Skeletal muscle satellite cell (primary cell): ENCODE data around the gene CEP295NL.

Experiments used
- H3K27me3 ChIP-seq: 2 replicates; pipeline ENCODE4 v1.7.0; 2013; ENCODE audit warnings: low read length; ENCODE audit not compliant: control insufficient read depth, insufficient read depth
- H3K36me3 ChIP-seq: 2 replicates; pipeline ENCODE4 v1.7.0; 2013; ENCODE audit warnings: mild to moderate bottlenecking, control low read depth, low read length; ENCODE audit not compliant: insufficient read depth
- H3K4me1 ChIP-seq: 2 replicates; pipeline ENCODE4 v1.7.0; 2013; ENCODE audit warnings: low read length; ENCODE audit not compliant: control insufficient read depth, insufficient read depth
- H3K4me2 ChIP-seq: 2 replicates; pipeline ENCODE4 v1.7.0; 2013; ENCODE audit warnings: mild to moderate bottlenecking, low read length
- H3K4me3 ChIP-seq: 2 replicates; pipeline ENCODE4 v1.7.0; 2013; ENCODE audit warnings: low read length
- H3K9ac ChIP-seq: 2 replicates; pipeline ENCODE4 v1.7.0; 2013; ENCODE audit warnings: mild to moderate bottlenecking, low read depth, low read length, moderate library complexity
- H3K9me3 ChIP-seq: replicated peaks from 2 replicates; pipeline ENCODE4 v1.7.0; 2013; ENCODE audit warnings: mild to moderate bottlenecking, control low read depth, low read length

Gene CEP295NL

DNA sequence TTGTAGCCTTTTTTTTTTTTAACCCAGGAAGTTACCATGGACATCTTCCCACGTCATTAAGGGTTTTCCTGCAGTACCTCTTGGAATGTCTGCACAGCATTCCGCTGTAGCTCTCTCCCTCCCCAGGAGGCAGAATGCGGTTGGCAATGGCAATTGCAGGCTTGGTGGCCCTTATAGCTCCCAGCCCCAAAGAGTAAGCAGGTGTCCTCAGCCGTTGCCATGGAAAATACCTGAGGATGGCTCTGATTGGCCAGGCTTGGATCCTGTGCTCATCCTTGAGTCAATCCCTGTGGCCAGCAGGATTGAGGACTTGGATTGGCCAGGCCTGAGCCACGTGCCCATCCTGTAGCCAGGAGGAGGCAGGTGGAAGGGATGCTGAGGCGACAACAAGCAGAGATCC lies 37.7 kb upstream of the CEP295NL start:
- H3K4me1 ChIP-seq = peaks cover 31% of the 10 kb centered on the region
- no peak overlapping the region for H3K4me2 ChIP-seq
- H3K9me3 ChIP-seq = no peaks in the 10 kb centered on the region
- peaks cover 17% of the 10 kb centered on the region for H3K27me3 ChIP-seq
- no peak overlapping the region for H3K4me3 ChIP-seq
- no peak overlapping the region for H3K9ac ChIP-seq
- no peaks in the 10 kb centered on the region for H3K36me3 ChIP-seq

- Histone ChIP-seq H3K9me3 (no peaks in the 10 kb centered on the region), H3K27me3 (peaks cover 17% of the 10 kb centered on the region), H3K4me1 (peaks cover 35% of the 10 kb centered on the region), H3K36me3 (no peaks in the 10 kb centered on the region), H3K9ac (no peak overlapping the region), H3K4me3 (no peak overlapping the region), H3K4me2 (peak overlapping the region; percentile 76)
Observed at GRCh38 chr17:78940258-78940657, 37.3 kb upstream of the CEP295NL start.

GRCh38 chr17:78939615-78940014 lies 36.6 kb upstream of the CEP295NL start:
- Histone ChIP-seq H3K4me3 (peak overlapping the region; percentile 38), H3K9ac (peak overlapping the region; percentile 28)

DNA sequence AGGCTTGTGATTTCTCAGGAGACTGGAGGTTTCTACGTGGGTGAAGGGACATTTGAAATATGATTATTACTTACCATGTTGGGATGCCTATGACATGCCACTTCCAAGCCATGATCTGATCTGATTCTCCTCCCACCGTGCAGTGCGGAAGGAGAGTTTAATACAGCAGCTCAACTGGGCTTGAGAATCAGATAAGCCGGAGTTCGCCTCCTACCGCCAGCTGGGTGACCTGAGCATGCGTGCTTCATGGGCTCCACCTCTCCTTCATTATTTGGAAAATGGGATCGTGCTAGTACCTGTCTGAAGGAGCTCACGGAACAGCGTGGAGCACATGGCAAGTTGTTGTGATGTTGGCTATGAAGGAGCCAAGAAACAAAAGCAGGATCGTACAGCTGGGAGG lies 34.6 kb upstream of the CEP295NL start:
- no peaks in the 10 kb centered on the region for H3K36me3 ChIP-seq
- H3K9me3 ChIP-seq = no peaks in the 10 kb centered on the region
- H3K4me2 ChIP-seq = no peak overlapping the region
- H3K27me3 ChIP-seq = no peaks in the 10 kb centered on the region
- H3K4me1 ChIP-seq = peaks cover 59% of the 10 kb centered on the region
- H3K4me3 ChIP-seq = no peak overlapping the region
- no peak overlapping the region for H3K9ac ChIP-seq

More at GRCh38 chr17:78939615-78940014, 36.6 kb upstream of the CEP295NL start:
- Histone ChIP-seq H3K27me3 (peaks cover 11% of the 10 kb centered on the region), H3K4me1 (peaks cover 41% of the 10 kb centered on the region), H3K9me3 (no peaks in the 10 kb centered on the region), H3K4me2 (peak overlapping the region; percentile 76), H3K36me3 (no peaks in the 10 kb centered on the region)

- peak overlapping the region; percentile 82 for H3K9ac ChIP-seq
- no peaks in the 10 kb centered on the region for H3K9me3 ChIP-seq
- peak overlapping the region; percentile 50 for H3K4me3 ChIP-seq
- H3K4me2 ChIP-seq = peak overlapping the region; percentile 83
- H3K36me3 ChIP-seq = no peaks in the 10 kb centered on the region
- peaks cover 56% of the 10 kb centered on the region for H3K4me1 ChIP-seq
- H3K27me3 ChIP-seq = no peaks in the 10 kb centered on the region
Observed at GRCh38 chr17:78935419-78936323, 32.7 kb upstream of the CEP295NL start.

DNA sequence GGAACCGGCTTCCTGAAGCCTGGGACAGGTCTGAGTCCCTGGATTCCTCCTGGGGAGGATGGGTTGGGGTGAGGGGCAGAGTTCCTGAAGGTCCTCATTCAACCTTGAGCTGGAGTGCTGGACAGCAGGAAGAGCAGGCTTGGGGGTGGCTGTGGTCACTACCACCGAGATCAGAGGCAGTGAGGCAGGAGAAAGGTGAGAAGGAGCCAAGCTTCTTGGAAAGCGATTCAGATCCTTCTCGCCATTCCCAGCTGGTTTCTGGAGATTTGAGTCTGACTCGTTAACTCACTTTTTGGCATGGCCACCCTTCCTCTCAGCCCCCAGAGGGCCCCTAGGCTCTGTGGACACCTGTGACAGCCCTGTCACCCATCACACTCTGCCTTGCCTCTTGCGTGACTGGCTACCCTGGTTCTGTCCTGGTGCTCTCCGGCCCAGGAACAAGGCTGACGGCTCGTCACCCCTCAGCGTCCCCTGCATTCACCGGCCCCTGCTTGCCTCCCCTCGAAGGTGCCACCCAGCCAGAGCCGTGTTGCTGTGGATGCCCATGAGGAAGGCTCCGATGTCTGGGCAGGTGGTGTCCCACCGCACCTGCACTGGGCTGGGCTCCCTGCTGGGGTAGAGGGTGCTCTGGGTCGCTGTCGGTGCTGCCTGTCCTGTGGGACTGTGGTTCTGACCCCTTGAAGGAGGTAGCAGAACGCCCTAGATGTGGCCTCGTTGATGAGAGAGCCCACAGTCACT lies 31.8 kb upstream of the CEP295NL start:
- Histone ChIP-seq H3K4me2 (peak overlapping the region; percentile 83), H3K27me3 (no peaks in the 10 kb centered on the region), H3K36me3 (no peaks in the 10 kb centered on the region), H3K9ac (peak overlapping the region; percentile 78), H3K4me1 (peaks cover 48% of the 10 kb centered on the region), H3K9me3 (no peaks in the 10 kb centered on the region), H3K4me3 (peak overlapping the region; percentile 50)

DNA sequence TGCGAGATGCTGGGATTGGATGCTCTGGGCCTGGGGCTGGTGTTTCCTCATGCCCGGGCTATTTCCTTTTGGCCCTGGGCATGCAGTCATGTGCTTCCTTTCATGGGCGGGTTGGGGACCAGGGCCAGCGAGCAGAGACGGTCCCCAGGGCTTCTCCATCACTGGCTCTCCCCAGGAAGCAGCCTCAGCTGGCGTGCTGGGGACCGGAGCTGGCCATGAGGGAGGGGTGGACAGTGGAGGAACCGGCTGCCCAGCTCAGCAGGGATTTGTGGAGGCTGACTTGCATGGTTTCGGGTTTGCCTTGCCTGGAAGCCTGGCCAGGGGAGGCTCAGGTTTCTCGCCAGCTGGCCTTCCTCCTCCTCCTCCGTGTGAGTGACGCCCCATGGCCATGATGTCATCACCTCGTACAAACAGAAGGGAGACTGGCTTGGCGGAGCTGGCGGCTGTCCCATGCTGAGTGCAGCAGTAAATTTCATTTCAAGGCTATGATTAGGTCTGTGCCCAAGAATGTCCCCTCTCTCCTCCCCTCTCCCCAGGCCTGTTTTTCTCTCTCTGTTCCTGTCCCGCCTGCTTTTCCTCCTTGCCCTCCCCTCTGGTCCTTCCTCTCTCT lies 31.1 kb upstream of the CEP295NL start:
- peak overlapping the region; percentile 83 for H3K4me2 ChIP-seq
- H3K4me3 ChIP-seq = peak overlapping the region; percentile 61
- H3K4me1 ChIP-seq = peaks cover 40% of the 10 kb centered on the region
- H3K9ac ChIP-seq = peak overlapping the region; percentile 78
- no peaks in the 10 kb centered on the region for H3K9me3 ChIP-seq
- H3K36me3 ChIP-seq = no peaks in the 10 kb centered on the region
- H3K27me3 ChIP-seq = no peaks in the 10 kb centered on the region

DNA sequence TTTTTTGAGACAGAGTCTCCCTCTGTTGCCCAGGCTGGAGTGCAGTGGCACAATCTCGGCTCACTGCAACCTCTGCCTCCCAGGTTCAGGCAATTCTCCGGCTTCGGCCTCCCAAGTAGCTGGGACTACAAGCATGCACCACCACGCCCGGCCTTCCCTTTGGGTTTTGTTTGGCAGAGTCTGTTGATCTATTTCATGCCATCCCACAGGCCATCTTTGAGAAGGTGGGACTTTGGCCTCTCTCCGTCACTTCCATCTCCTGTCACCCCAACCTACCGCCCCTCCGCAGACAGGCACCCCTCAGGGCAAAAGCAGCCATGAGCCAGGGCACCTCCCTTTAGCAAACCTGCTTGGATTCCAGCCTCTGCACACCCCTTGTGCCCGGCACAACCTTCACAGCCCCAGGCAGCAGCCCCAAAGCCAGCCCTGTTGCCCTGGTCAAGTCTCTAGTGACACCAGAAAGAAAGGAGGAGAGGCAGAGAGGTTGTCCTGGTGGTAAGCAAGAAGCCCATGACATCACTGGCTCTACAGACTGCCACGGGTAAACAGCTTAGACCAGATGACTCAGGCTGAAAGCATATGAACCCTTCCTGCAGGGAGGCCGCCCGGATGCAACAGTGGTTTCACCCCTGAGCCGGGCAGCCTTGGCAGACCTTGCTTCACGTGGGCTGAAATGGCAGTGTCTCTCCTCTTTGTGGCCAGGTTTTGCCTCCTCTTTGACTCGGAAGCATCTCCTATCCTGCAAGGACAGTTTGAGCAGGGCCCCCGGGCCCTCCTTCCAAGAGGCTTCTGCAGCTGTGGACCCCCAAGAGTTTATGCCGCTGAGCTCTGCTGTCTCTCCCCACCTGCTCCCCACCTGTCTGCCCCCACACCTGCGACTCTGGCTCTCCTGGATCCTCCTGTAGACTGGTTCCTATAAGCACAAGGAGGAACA lies 30.3 kb upstream of the CEP295NL start:
- peak overlapping the region; percentile 61 for H3K4me3 ChIP-seq
- H3K9ac ChIP-seq = peak overlapping the region; percentile 78
- no peaks in the 10 kb centered on the region for H3K27me3 ChIP-seq
- H3K4me2 ChIP-seq = peak overlapping the region; percentile 83
- no peaks in the 10 kb centered on the region for H3K36me3 ChIP-seq
- H3K9me3 ChIP-seq = no peaks in the 10 kb centered on the region
- peaks cover 40% of the 10 kb centered on the region for H3K4me1 ChIP-seq

GRCh38 chr17:78929908-78930775 lies 27.1 kb upstream of the CEP295NL start:
- Histone ChIP-seq H3K27me3 (no peaks in the 10 kb centered on the region), H3K4me2 (no peak overlapping the region), H3K36me3 (no peaks in the 10 kb centered on the region), H3K4me1 (peaks cover 32% of the 10 kb centered on the region), H3K9ac (no peak overlapping the region), H3K4me3 (no peak overlapping the region), H3K9me3 (no peaks in the 10 kb centered on the region)
